Measurements from ENCODE around the gene OR2AP1. TPM values are rescaled to one million over a fixed set of nuclear protein-coding genes. Genes with fewer than 3 reads are reported as not detected.
"Not testable (repeated sequence)": the region's sequence is repeated elsewhere in the genome, so short reads cannot be mapped to it uniquely, and the experiment has no call there.

Gene OR2AP1
- total RNA-seq, 1 donor from 2014 or later, result not detected

- no peaks in the 10 kb centered on the region for H3K79me2 ChIP-seq (ENCODE audit: low read depth)
Measured at GRCh38 chr12:55585817-55586216, 13.5 kb downstream of the OR2AP1 start.

GRCh38 chr12:55590152-55590551 lies 17.9 kb downstream of the OR2AP1 start:
- DNase-seq (ENCODE audit: low spot score), result not testable (repeated sequence)

More at GRCh38 chr12:55585817-55586216, 13.5 kb downstream of the OR2AP1 start:
- Histone ChIP-seq H3K4me1 (no peaks in the 10 kb centered on the region), H3F3A (ENCODE audit: low read depth) (no peaks in the 10 kb centered on the region), H3K4me3 (no peak overlapping the region), H3K27me3 (no peaks in the 10 kb centered on the region), H4K20me1 (ENCODE audit: low read depth) (no peaks in the 10 kb centered on the region), H3K9ac (no peak overlapping the region), H3K27ac (no peak overlapping the region), H3K36me3 (no peaks in the 10 kb centered on the region), H3K4me2 (no peak overlapping the region), H3K9me3 (ENCODE audit: low read depth) (no peaks in the 10 kb centered on the region), H2AFZ (replicated peaks) (no peak overlapping the region)
- Mint-ChIP-seq H3K4me1 (no peaks in the 10 kb centered on the region), H3K27ac (no peak overlapping the region), H3K4me3 (no peak overlapping the region), H3K36me3 (no peaks in the 10 kb centered on the region), H3K9me3 (peaks cover 7% of the 10 kb centered on the region), H3K27me3 (ENCODE audit: insufficient read depth, low read depth) (no peaks in the 10 kb centered on the region)
- DNase-seq (ENCODE audit: low spot score), result no peak
- TF ChIP-seq EZH2 (IDR thresholded peaks at IDR 0.05) (no peak), CTCF (IDR thresholded peaks at IDR 0.05) (no peak), EZH2phosphoT487 (IDR thresholded peaks at IDR 0.05) (no peak)

GRCh38 chr12:55607821-55608594 lies 35.7 kb downstream of the OR2AP1 start:
- H3K36me3 Mint-ChIP-seq, result no peaks in the 10 kb centered on the region
- Histone ChIP-seq H4K20me1 (ENCODE audit: low read depth) (no peaks in the 10 kb centered on the region), H3K27me3 (no peaks in the 10 kb centered on the region), H3K9me3 (ENCODE audit: low read depth) (no peaks in the 10 kb centered on the region), H3K36me3 (no peaks in the 10 kb centered on the region), H3K27ac (no peak overlapping the region), H3F3A (ENCODE audit: low read depth) (no peaks in the 10 kb centered on the region), H3K4me3 (no peak overlapping the region), H3K79me2 (ENCODE audit: low read depth) (no peaks in the 10 kb centered on the region), H3K4me1 (no peaks in the 10 kb centered on the region), H2AFZ (replicated peaks) (peak overlapping the region; percentile 57), H3K9ac (no peak overlapping the region), H3K4me2 (no peak overlapping the region)
- DNase-seq (ENCODE audit: low spot score), result no peak
- H3K4me3 Mint-ChIP-seq, result no peak overlapping the region
- no peaks in the 10 kb centered on the region for H3K27me3 Mint-ChIP-seq (ENCODE audit: insufficient read depth, low read depth)
- no peaks in the 10 kb centered on the region for H3K9me3 Mint-ChIP-seq
- H3K4me1 Mint-ChIP-seq, result no peaks in the 10 kb centered on the region
- no peak overlapping the region for H3K27ac Mint-ChIP-seq
- TF ChIP-seq EZH2phosphoT487 (IDR thresholded peaks at IDR 0.05), result no peak
- TF ChIP-seq CTCF (IDR thresholded peaks at IDR 0.05), result no peak
- no peak for TF ChIP-seq EZH2 (IDR thresholded peaks at IDR 0.05)

More at GRCh38 chr12:55590152-55590551, 17.9 kb downstream of the OR2AP1 start:
- H3F3A ChIP-seq (ENCODE audit: low read depth); H3K27me3 Mint-ChIP-seq (ENCODE audit: insufficient read depth, low read depth); H3K4me2 ChIP-seq; H3K9me3 ChIP-seq (ENCODE audit: low read depth); H3K4me1 ChIP-seq; H3K27ac ChIP-seq; H3K27me3 ChIP-seq; H3K4me3 Mint-ChIP-seq; H3K4me1 Mint-ChIP-seq; H3K36me3 ChIP-seq; H3K9ac ChIP-seq; H4K20me1 ChIP-seq (ENCODE audit: low read depth); H3K36me3 Mint-ChIP-seq; H3K27ac Mint-ChIP-seq; H3K4me3 ChIP-seq; H3K79me2 ChIP-seq (ENCODE audit: low read depth): not testable (repeated sequence)
- peaks cover 15% of the 10 kb centered on the region for H3K9me3 Mint-ChIP-seq
- H2AFZ ChIP-seq (replicated peaks), result peak overlapping the region; percentile 95

- Mint-ChIP-seq H3K4me3 (no peak overlapping the region), H3K9me3 (peaks cover 7% of the 10 kb centered on the region), H3K4me1 (no peaks in the 10 kb centered on the region), H3K27ac (no peak overlapping the region), H3K27me3 (ENCODE audit: insufficient read depth, low read depth) (no peaks in the 10 kb centered on the region), H3K36me3 (no peaks in the 10 kb centered on the region)
- Histone ChIP-seq H3K4me1 (no peaks in the 10 kb centered on the region), H3K27me3 (no peaks in the 10 kb centered on the region), H3K4me2 (no peak overlapping the region), H3K4me3 (no peak overlapping the region), H4K20me1 (ENCODE audit: low read depth) (no peaks in the 10 kb centered on the region), H3K9me3 (ENCODE audit: low read depth) (no peaks in the 10 kb centered on the region), H3K36me3 (no peaks in the 10 kb centered on the region), H3F3A (ENCODE audit: low read depth) (no peaks in the 10 kb centered on the region), H3K79me2 (ENCODE audit: low read depth) (no peaks in the 10 kb centered on the region), H3K27ac (no peak overlapping the region), H3K9ac (no peak overlapping the region), H2AFZ (replicated peaks) (no peak overlapping the region)
- no peak for DNase-seq (ENCODE audit: low spot score)
- no peak for TF ChIP-seq EZH2 (IDR thresholded peaks at IDR 0.05)
- TF ChIP-seq CTCF (IDR thresholded peaks at IDR 0.05), result no peak
- TF ChIP-seq EZH2phosphoT487 (IDR thresholded peaks at IDR 0.05), result no peak
Measured at GRCh38 chr12:55610598-55610997, 38.3 kb downstream of the OR2AP1 start.
